ENCODE data around the gene KANSL2.
"Not testable (repeated sequence)": the region's sequence is repeated elsewhere in the genome, so short reads cannot be mapped to it uniquely, and the experiment has no call there.

Gene KANSL2

GRCh38 chr12:48681710-48682532 lies at the start of gene KANSL2:
Gene KANSL2, minus strand, starts transcription at chr12:48682238. Its CDS starts 606 bp downstream, at chr12:48681632.
- DNase-seq (ENCODE audit: low spot score) = peak; percentile 100

- no peak for DNase-seq (ENCODE audit: low spot score)
Measured at GRCh38 chr12:48728807-48729206, 46.8 kb upstream of the KANSL2 start.

GRCh38 chr12:48720737-48721136 lies 38.7 kb upstream of the KANSL2 start:
- DNase-seq (ENCODE audit: low spot score) = not testable (repeated sequence)

GRCh38 chr12:48720171-48720570 lies 38.1 kb upstream of the KANSL2 start:
- not testable (repeated sequence) for DNase-seq (ENCODE audit: low spot score)

- DNase-seq (ENCODE audit: low spot score) = not testable (repeated sequence)
Measured at GRCh38 chr12:48719002-48719401, 37.0 kb upstream of the KANSL2 start.

- peak; percentile 33 for DNase-seq (ENCODE audit: low spot score)
Measured at GRCh38 chr12:48717252-48717695, 35.2 kb upstream of the KANSL2 start.

- DNase-seq (ENCODE audit: low spot score) = peak; percentile 100
Measured at GRCh38 chr12:48716493-48717251, 34.6 kb upstream of the KANSL2 start, which contains the start of gene CCNT1. Gene CCNT1, minus strand, starts transcription at chr12:48716707. Its CDS starts 32 bp downstream, at chr12:48716675.

GRCh38 chr12:48716168-48716492 lies 34.1 kb upstream of the KANSL2 start:
- no peak for DNase-seq (ENCODE audit: low spot score)

GRCh38 chr12:48712209-48712608 lies 30.2 kb upstream of the KANSL2 start:
- DNase-seq (ENCODE audit: low spot score) = no peak

- not testable (repeated sequence) for DNase-seq (ENCODE audit: low spot score)
Measured at GRCh38 chr12:48698822-48699221, 16.8 kb upstream of the KANSL2 start.

GRCh38 chr12:48696626-48697025 lies 14.6 kb upstream of the KANSL2 start:
- no peak for DNase-seq (ENCODE audit: low spot score)

- DNase-seq (ENCODE audit: low spot score) = no peak
Measured at GRCh38 chr12:48695859-48696258, 13.8 kb upstream of the KANSL2 start.

- DNase-seq (ENCODE audit: low spot score) = no peak
Measured at GRCh38 chr12:48694038-48694437, 12.0 kb upstream of the KANSL2 start.

GRCh38 chr12:48693572-48693971 lies 11.5 kb upstream of the KANSL2 start:
- no peak for DNase-seq (ENCODE audit: low spot score)

GRCh38 chr12:48691826-48692487 lies 9.9 kb upstream of the KANSL2 start:
- no peak for DNase-seq (ENCODE audit: low spot score)

- no peak for DNase-seq (ENCODE audit: low spot score)
Measured at GRCh38 chr12:48690990-48691389, 9.0 kb upstream of the KANSL2 start.

- no peak for DNase-seq (ENCODE audit: low spot score)
Measured at GRCh38 chr12:48690436-48690835, 8.4 kb upstream of the KANSL2 start.

GRCh38 chr12:48688836-48689235 lies 6.8 kb upstream of the KANSL2 start:
- DNase-seq (ENCODE audit: low spot score) = no peak

GRCh38 chr12:48687592-48687991 lies 5.6 kb upstream of the KANSL2 start:
- no peak for DNase-seq (ENCODE audit: low spot score)

- no peak for DNase-seq (ENCODE audit: low spot score)
Measured at GRCh38 chr12:48686615-48687334, 4.7 kb upstream of the KANSL2 start.

GRCh38 chr12:48686037-48686595 lies 4.1 kb upstream of the KANSL2 start:
- DNase-seq (ENCODE audit: low spot score) = no peak

GRCh38 chr12:48683534-48683933 lies 1.5 kb upstream of the KANSL2 start:
- DNase-seq (ENCODE audit: low spot score) = no peak
